ENCODE results near the gene CDKL2. TPM values are rescaled to one million over a fixed set of nuclear protein-coding genes. Genes with fewer than 3 reads are reported as not detected.

CDKL2 gene
- total and polyA plus RNA-seq, 2 of the 4 experiments (the other 2 are of a cell fraction), result 0.09 to 0.18 TPM

- ChIA-PET CTCF (interaction anchor here (0.7 to 1.7 kb wide), 3 partner anchors 25 to 145 kb away, joined by 3 to 8 read pairs (median 4); partner anchors contain the start of gene USO1), POLR2A (ENCODE audit: unreplicated experiment) (no interaction called here)
- no CpG with 5 or more reads among the region's 10 CpGs for WGBS, 2 experiments (ENCODE audit: extremely low coverage in 2 of 2, insufficient read length in 1 of 2)
These were observed 41.6 kb upstream of the CDKL2 start for GRCh38 chr4:75671802-75672421.

More at GRCh38 chr4:75671802-75672421, 41.6 kb upstream of the CDKL2 start:
- H3K18ac ChIP-seq (ENCODE audit: low read depth, low read length), result peak overlapping the region; percentile 67
- peak overlapping the region; percentile 88 for H3K23ac ChIP-seq (ENCODE audit: low read depth, low read length)
- H4K20me1 ChIP-seq (ENCODE audit: insufficient read depth, low read length), result peaks cover 54% of the 10 kb centered on the region
- H3K4me2 ChIP-seq (ENCODE audit: low read depth, low read length), result peak overlapping the region; percentile 100
- peak overlapping the region; percentile 97 for H3K9ac ChIP-seq (ENCODE audit: low read depth, low read length)
- dilution Hi-C loops (cut with HindIII; ENCODE audit: low sequenced_read_pairs, unreplicated experiment), result no loop called here
- in situ Hi-C loops (cut with MboI; ENCODE audit: low sequenced_read_pairs), result no loop called here
- peak overlapping the region; percentile 67 for H3K56ac ChIP-seq (ENCODE audit: extremely low read depth, insufficient read depth, low read length)
- H4K91ac ChIP-seq (ENCODE audit: insufficient read depth, low read depth, low read length), result peak overlapping the region; percentile 30
- H2BK120ac ChIP-seq (ENCODE audit: low read depth, low read length), result peak overlapping the region; percentile 62
- H3K4me3 ChIP-seq (ENCODE audit: insufficient read depth, low read depth, low read length), result peak overlapping the region; percentile 93
- H3K27me3 ChIP-seq (ENCODE audit: control insufficient read depth, insufficient read depth, low read length), result no peaks in the 10 kb centered on the region
- peaks cover 7% of the 10 kb centered on the region for H3K4me1 ChIP-seq (ENCODE audit: control insufficient read depth, insufficient read depth, low read length)
- DNase-seq, result no peak
- no peaks in the 10 kb centered on the region; the same call in 1 of the 2 replicates for H3K9me1 ChIP-seq (ENCODE audit: insufficient read depth, low read length)
- H2BK5ac ChIP-seq (ENCODE audit: low read depth, low read length, poor library complexity, severe bottlenecking), result peak overlapping the region; percentile 82
- peak overlapping the region; percentile 73 to 77 for H4K8ac ChIP-seq (ENCODE audit: low read depth in 2 of 2, low read length in 2 of 2)
- H2AFZ ChIP-seq (replicated peaks; ENCODE audit: low read length, poor library complexity), result peak overlapping the region; percentile 90
- H2AK5ac ChIP-seq (ENCODE audit: low read depth, low read length), result peak overlapping the region; percentile 86; the same call in 1 of the 2 replicates
- no peaks in the 10 kb centered on the region for H3K9me3 ChIP-seq (ENCODE audit: control insufficient read depth, insufficient read depth, low read length)
- peak overlapping the region; percentile 94 for H3K14ac ChIP-seq (replicated peaks; ENCODE audit: low read depth, low read length)
- H2BK20ac ChIP-seq (ENCODE audit: low read depth, low read length), result 0 out of 2 replicates have a peak overlapping the region, but pooled peaks have one; percentile 12
- H2AK9ac ChIP-seq (replicated peaks; ENCODE audit: low read depth, low read length, poor library complexity), result peak overlapping the region; percentile 99
- TSS peak; percentile 30 for BruUV-seq (replicated peaks)
- peaks cover 0 to 48% of the 10 kb centered on the region in 2 experiments; a peak in 2 of 4 replicates for H3K79me1 ChIP-seq (ENCODE audit: low read depth in 1 of 2, low read length in 2 of 2)
- peak overlapping the region; percentile 84 for H3K4ac ChIP-seq (ENCODE audit: low read depth, low read length)
- peak overlapping the region; percentile 83 for H3K27ac ChIP-seq (ENCODE audit: insufficient read depth, low read length)
- TF ChIP-seq CHD1 (IDR thresholded peaks at IDR 0.05; ENCODE audit: low read depth, low read length) (no peak), MAFK (IDR thresholded peaks at IDR 0.05; ENCODE audit: low read depth, low read length) (peak; percentile 49; the same call in 1 of the 2 replicates)
- no peak for ATAC-seq (ENCODE audit: low read depth)
- intact Hi-C loops (cut with micrococcal nuclease), result loop anchor here (5.0 kb wide), 1 partner anchor 175 kb away; no protein-coding TSS in a partner anchor
- H2BK15ac ChIP-seq (ENCODE audit: low read depth, low read length), result peak overlapping the region; percentile 23; the same call in 1 of the 3 replicates
- H4K5ac ChIP-seq (ENCODE audit: low read depth, low read length), result peak overlapping the region; percentile 69; the same call in 1 of the 2 replicates
- no peaks in the 10 kb centered on the region for H3K36me3 ChIP-seq (ENCODE audit: control insufficient read depth, insufficient read depth, low read length)

Data from IMR-90 (cell line).